Liver (tissue), 9 donors: ENCODE data around the gene RPS5. TPM values are rescaled to one million over a fixed set of nuclear protein-coding genes. Genes with fewer than 3 reads are reported as not detected.

Experiments used
- DNase-seq: peaks from one replicate; pipeline ENCODE4 v3.0.0-alpha.2; 2017; ENCODE audit warnings: low spot score
- H3K27ac ChIP-seq, 2 donors: one replicate each; pipeline ENCODE4 v1.7.0; 2013; ENCODE audit warnings: inconsistent platforms in 2 of 2, low read length in 2 of 2, control low read depth in 1 of 2, low read depth in 1 of 2, mild to moderate bottlenecking in 1 of 2
- H3K27me3 ChIP-seq, 4 donors: one replicate each; pipeline versions ENCODE4 v1.6.1 to v1.7.0; 2013; ENCODE audit warnings: low read length in 3 of 4, inconsistent platforms in 1 of 4, mild to moderate bottlenecking in 1 of 4, moderate library complexity in 1 of 4; ENCODE audit not compliant: control insufficient read depth in 4 of 4, insufficient read depth in 4 of 4
- H3K36me3 ChIP-seq, 4 donors: one replicate each; pipeline versions ENCODE4 v1.6.1 to v1.7.0; 2013; ENCODE audit warnings: low read length in 3 of 4, mild to moderate bottlenecking in 3 of 4, low read depth in 1 of 4, moderate library complexity in 1 of 4; ENCODE audit not compliant: control insufficient read depth in 4 of 4, insufficient read depth in 3 of 4
- H3K4me1 ChIP-seq, 4 donors: one replicate each; pipeline versions ENCODE4 v1.6.1 to v1.7.0; 2013; ENCODE audit warnings: low read length in 3 of 4, mild to moderate bottlenecking in 3 of 4, moderate library complexity in 1 of 4; ENCODE audit not compliant: control insufficient read depth in 4 of 4, insufficient read depth in 4 of 4
- H3K4me3 ChIP-seq, 3 donors: one replicate each; pipeline versions ENCODE4 v1.6.1 to v1.7.0; 2013; ENCODE audit warnings: low read length in 3 of 3, control low read depth in 1 of 3, low read depth in 1 of 3, mild to moderate bottlenecking in 1 of 3
- H3K9ac ChIP-seq, 2 donors: one replicate each; pipeline ENCODE4 v1.7.0; 2013; ENCODE audit warnings: low read length in 2 of 2, mild to moderate bottlenecking in 2 of 2, moderate library complexity in 2 of 2, control low read depth in 1 of 2, low read depth in 1 of 2
- H3K9me3 ChIP-seq, 4 donors: one replicate each; pipeline versions ENCODE4 v1.6.1 to v1.7.0; 2013; ENCODE audit warnings: low read length in 3 of 4; ENCODE audit not compliant: control insufficient read depth in 4 of 4
- EGR1 ChIP-seq, 2 donors: IDR thresholded peaks; 2 replicates each; pipeline ENCODE4 v1.6.1; 2016 to 2018; ENCODE audit warnings: antibody characterized with exemption in 2 of 2, low read depth in 2 of 2
- HNF4A ChIP-seq, 2 donors: conservative IDR thresholded peaks; 2 replicates each; pipeline ENCODE4 v1.6.1; 2016; ENCODE audit warnings: antibody characterized with exemption in 2 of 2, mild to moderate bottlenecking in 2 of 2
- HNF4G ChIP-seq: IDR thresholded peaks from 2 replicates; pipeline ENCODE4 v1.6.1; 2016; ENCODE audit warnings: antibody characterized with exemption
- JUND ChIP-seq, 2 donors: IDR thresholded peaks; 2 replicates each; pipeline ENCODE4 v1.6.1; 2016; ENCODE audit warnings: antibody characterized with exemption in 2 of 2
- MAX ChIP-seq: IDR thresholded peaks from 2 replicates; pipeline ENCODE4 v1.6.1; 2016; ENCODE audit warnings: antibody characterized with exemption
- NR2F2 ChIP-seq: IDR thresholded peaks from 2 replicates; pipeline ENCODE4 v1.6.1; 2016; ENCODE audit warnings: antibody characterized with exemption
- RAD21 ChIP-seq, 2 donors: IDR thresholded peaks; 2 replicates each; pipeline ENCODE4 v1.6.1; 2016; ENCODE audit warnings: antibody characterized with exemption in 2 of 2, mild to moderate bottlenecking in 2 of 2
- RXRA ChIP-seq, 2 donors: IDR thresholded peaks; 2 replicates each; pipeline ENCODE4 v1.6.1; 2017 to 2018; ENCODE audit warnings: antibody characterized with exemption in 2 of 2, mild to moderate bottlenecking in 1 of 2
- SP1 ChIP-seq: IDR thresholded peaks from 2 replicates; pipeline ENCODE4 v1.6.1; 2018; ENCODE audit warnings: antibody characterized with exemption, mild to moderate bottlenecking
- YY1 ChIP-seq: IDR thresholded peaks from 2 replicates; pipeline ENCODE4 v1.6.1; 2016; ENCODE audit warnings: antibody characterized with exemption, mild to moderate bottlenecking
- whole genome bisulfite sequencing: extraction: QIAGEN DNeasy Blood & Tissue Kit; methylation state at CpG from one replicate; pipeline ENCODE4 v1.1.7; 2013; 5-methylcytosine and 5-hydroxymethylcytosine counted together
- polyA plus RNA-seq, 2 donors: library from polyadenylated mRNA; stranded (reverse) in 1 of 2; unstranded in 1 of 2; fragments of 200-250 nt in 1 of 2; fragments of >200 nt in 1 of 2; fragmentation: Nextera tagmentation in 1 of 2; extraction: Ambion mirVana in 1 of 2; gene quantifications; one replicate each; pipeline versions ENCODE4 v1.2.1 to v1.2.3, GENCODE V29; 2013 to 2015
- total RNA-seq, 2 donors: library from RNA; depleted of rRNA; stranded (reverse); fragments of >200 nt; gene quantifications; one replicate each; pipeline ENCODE4 v1.2.3, GENCODE V29; 2014
- TF ChIP-seq, protein P1 (sequence below): fragments of 150-350 bp; IDR thresholded peaks from 2 replicates; pipeline ENCODE4 v1.5.1; 2017; ENCODE audit warnings: improper control_type of control experiment, low read depth, low read length; ENCODE audit not compliant: missing input control
- donor health status: healthy.
- donor health status: healthy.
- donor health status: healthy.
- donor health status: healthy.
- donor health status: healthy.

Gene RPS5
- total and polyA plus RNA-seq, 4 donors = 229 to 1,403 (median 628) TPM

- DNase-seq = no peak
- no peak for TF ChIP-seq EGR1 (IDR thresholded peaks at IDR 0.05; ENCODE audit: low read depth in 2 of 2)
- no peak for TF ChIP-seq RAD21 (IDR thresholded peaks at IDR 0.05)
- no peak for TF ChIP-seq NR2F2
- no peak for TF ChIP-seq HNF4G
- TF ChIP-seq RXRA (IDR thresholded peaks at IDR 0.05) = no peak
- TF ChIP-seq MAX = no peak
- TF ChIP-seq, protein P1, sequence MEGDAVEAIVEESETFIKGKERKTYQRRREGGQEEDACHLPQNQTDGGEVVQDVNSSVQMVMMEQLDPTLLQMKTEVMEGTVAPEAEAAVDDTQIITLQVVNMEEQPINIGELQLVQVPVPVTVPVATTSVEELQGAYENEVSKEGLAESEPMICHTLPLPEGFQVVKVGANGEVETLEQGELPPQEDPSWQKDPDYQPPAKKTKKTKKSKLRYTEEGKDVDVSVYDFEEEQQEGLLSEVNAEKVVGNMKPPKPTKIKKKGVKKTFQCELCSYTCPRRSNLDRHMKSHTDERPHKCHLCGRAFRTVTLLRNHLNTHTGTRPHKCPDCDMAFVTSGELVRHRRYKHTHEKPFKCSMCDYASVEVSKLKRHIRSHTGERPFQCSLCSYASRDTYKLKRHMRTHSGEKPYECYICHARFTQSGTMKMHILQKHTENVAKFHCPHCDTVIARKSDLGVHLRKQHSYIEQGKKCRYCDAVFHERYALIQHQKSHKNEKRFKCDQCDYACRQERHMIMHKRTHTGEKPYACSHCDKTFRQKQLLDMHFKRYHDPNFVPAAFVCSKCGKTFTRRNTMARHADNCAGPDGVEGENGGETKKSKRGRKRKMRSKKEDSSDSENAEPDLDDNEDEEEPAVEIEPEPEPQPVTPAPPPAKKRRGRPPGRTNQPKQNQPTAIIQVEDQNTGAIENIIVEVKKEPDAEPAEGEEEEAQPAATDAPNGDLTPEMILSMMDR = no peak
- no peak for TF ChIP-seq JUND (IDR thresholded peaks at IDR 0.05)
- no peak for TF ChIP-seq HNF4A (conservative IDR thresholded peaks at IDR 0.05)
- Histone ChIP-seq H3K27me3 (no peaks in the 10 kb centered on the region), H3K27ac (no peak overlapping the region), H3K9me3 (no peaks in the 10 kb centered on the region), H3K4me1 (peaks cover 4 to 18% (median 14%) of the 10 kb centered on the region in 4 donors), H3K36me3 (peaks cover 0 to 2% (median 0%) of the 10 kb centered on the region in 4 donors), H3K9ac (no peak overlapping the region), H3K4me3 (no peak overlapping the region)
- WGBS = 91% methylated on average over 68 of the region's 68 CpGs
These were observed 18.3 kb upstream of the RPS5 start for GRCh38 chr19:58368561-58369360.

DNA sequence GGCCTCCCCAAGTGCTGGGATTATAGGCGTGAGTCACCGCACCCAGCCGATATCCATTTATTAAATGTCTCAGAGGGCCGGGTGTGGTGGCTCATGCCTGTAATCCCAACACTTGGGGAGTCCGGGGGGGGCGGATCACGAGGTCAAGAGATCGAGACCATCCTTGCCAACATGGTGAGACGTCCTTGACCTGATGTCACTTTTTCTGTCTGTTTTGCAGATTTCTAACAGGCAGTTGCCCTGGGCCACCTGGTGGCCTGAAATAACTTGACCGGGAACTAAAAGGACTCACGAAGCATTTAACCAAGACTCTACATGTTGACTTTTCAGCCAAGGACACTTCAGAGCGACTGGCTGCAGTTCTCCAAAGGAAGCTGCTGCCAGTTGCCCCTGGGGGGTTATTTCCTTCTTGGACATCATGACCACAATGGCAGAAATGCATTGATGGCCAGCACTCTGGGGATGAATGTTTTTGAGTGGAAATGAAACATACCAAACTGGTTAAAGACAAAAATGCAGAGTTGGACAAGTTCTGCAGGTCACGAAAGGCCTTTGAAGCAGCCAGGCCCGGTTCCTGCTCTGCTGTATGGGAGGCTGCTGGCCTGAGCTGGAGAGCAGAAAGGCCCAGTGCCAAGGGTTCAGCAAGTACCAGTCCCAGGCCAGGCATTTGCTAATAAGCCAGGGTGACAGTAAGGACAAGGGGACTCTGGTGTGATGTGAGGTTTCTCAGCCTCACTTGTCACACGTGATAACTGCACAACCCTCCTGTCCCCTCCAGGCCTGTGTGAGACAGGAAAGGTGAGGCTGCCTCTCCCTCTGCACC lies 14.5 kb upstream of the RPS5 start:
- Histone ChIP-seq H3K36me3 (peaks cover 0 to 2% (median 0%) of the 10 kb centered on the region in 4 donors), H3K4me1 (peaks cover 4 to 22% (median 15%) of the 10 kb centered on the region in 4 donors), H3K27me3 (no peaks in the 10 kb centered on the region), H3K9me3 (no peaks in the 10 kb centered on the region), H3K9ac (no peak overlapping the region), H3K27ac (peak overlapping the region; percentile 7 to 41), H3K4me3 (no peak overlapping the region)
- no peak for DNase-seq
- TF ChIP-seq YY1 = no peak
- peak; percentile 15 to 29 for TF ChIP-seq HNF4A (conservative IDR thresholded peaks at IDR 0.05)
- peak; percentile 39 to 55 for TF ChIP-seq RXRA (IDR thresholded peaks at IDR 0.05)
- TF ChIP-seq, protein P1 = peak; percentile 40
- peak; percentile 9 for TF ChIP-seq SP1
- peak; percentile 65 to 77 for TF ChIP-seq RAD21 (IDR thresholded peaks at IDR 0.05)
- 45% methylated on average over 15 of the region's 15 CpGs for WGBS
